C4-2B (cell line): Measurements from ENCODE around the gene SLC2A8.

Source experiments
- H3K27ac ChIP-seq: fragments of 450-650 bp; 2 replicates; pipeline ENCODE4 v1.5.1; 2017
- ZFX ChIP-seq: fragments of 450-650 bp; IDR thresholded peaks from 2 replicates; pipeline ENCODE4 v1.6.1; 2017
- TF ChIP-seq, protein P1 (sequence below): fragments of 450-650 bp; conservative IDR thresholded peaks from 2 replicates; pipeline ENCODE4 v1.5.1; 2017; ENCODE audit warnings: mild to moderate bottlenecking

Gene SLC2A8

DNA sequence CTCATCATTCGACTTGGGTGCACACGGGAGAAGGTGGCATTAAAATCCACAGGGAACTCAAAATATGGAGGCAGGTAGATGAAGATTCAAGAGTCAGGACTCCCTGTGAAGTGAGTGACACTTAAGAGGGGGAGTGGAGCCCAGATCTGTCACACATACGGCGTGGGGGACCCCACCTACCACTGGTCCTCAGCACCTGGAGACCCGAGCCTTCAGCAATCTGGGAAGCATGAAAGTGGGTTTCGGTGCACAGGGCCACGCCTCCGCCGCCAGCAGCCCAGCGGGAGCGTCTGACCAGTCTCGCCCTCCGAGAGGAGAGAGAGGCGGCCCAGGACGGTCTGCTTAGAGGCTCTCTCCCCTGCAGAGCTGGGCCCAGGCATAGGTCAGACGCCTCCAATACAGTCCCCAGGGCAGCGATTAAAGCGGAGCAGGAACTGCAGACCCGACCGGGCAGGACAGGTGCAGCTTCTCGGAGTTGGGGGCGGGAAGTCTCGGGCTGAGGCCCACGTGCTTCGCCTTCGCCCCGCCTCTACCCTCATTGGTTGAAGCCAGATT lies 639 bp upstream of the SLC2A8 start:
- peak overlapping the region; percentile 63 for H3K27ac ChIP-seq
- TF ChIP-seq ZFX = no peak
- TF ChIP-seq, protein P1, sequence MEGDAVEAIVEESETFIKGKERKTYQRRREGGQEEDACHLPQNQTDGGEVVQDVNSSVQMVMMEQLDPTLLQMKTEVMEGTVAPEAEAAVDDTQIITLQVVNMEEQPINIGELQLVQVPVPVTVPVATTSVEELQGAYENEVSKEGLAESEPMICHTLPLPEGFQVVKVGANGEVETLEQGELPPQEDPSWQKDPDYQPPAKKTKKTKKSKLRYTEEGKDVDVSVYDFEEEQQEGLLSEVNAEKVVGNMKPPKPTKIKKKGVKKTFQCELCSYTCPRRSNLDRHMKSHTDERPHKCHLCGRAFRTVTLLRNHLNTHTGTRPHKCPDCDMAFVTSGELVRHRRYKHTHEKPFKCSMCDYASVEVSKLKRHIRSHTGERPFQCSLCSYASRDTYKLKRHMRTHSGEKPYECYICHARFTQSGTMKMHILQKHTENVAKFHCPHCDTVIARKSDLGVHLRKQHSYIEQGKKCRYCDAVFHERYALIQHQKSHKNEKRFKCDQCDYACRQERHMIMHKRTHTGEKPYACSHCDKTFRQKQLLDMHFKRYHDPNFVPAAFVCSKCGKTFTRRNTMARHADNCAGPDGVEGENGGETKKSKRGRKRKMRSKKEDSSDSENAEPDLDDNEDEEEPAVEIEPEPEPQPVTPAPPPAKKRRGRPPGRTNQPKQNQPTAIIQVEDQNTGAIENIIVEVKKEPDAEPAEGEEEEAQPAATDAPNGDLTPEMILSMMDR = no peak

DNA sequence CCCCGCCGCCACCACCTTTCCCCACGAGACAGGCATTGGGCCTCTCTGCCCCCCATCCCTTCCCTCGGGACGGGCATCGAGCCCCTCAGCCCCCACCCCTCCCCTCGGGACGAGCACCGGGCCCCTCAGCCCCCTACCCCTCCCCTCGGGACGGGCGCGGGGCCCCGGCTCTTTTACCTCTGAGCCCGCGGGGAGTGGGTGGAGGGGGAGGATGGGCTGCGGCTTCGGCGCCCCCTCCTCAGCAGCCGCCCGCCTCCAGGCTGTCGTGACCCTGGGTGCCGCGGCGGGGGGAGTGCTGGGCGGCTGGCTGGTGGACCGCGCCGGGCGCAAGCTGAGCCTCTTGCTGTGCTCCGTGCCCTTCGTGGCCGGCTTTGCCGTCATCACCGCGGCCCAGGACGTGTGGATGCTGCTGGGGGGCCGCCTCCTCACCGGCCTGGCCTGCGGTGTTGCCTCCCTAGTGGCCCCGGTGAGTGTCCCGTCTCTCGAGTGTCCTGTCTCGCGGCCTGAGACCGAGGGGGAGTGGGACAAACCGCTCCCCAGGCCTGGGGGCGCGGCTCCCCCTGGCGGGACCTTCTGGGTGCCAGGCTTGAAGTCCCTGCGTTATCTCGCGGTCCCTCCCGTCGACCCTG lies 791 bp downstream of the SLC2A8 start:
- H3K27ac ChIP-seq = peak overlapping the region; percentile 78
- TF ChIP-seq, protein P1 = no peak; the same call in 1 of the 2 replicates
- TF ChIP-seq ZFX = no peak

DNA sequence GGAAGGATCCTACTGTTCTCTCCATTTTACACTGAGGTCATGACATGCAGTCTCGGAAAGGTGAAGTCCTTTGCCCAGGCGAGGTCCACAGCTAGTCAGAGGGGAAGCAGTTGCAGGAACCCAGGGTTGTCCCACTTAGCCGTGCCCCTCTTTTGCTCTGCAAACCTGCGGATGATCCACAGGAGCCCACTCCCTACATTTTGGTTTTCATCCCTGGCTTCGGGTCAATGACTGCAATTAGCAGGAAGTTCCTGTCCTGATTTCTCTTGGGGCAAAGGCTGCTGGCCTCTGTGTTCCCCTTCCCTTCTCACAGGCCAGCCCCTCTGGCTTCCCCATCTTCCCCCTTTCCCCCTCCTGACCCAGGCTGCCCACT lies 1.3 kb downstream of the SLC2A8 start:
- TF ChIP-seq, protein P1 = no peak
- no peak for TF ChIP-seq ZFX
- H3K27ac ChIP-seq = peak overlapping the region; percentile 78

DNA sequence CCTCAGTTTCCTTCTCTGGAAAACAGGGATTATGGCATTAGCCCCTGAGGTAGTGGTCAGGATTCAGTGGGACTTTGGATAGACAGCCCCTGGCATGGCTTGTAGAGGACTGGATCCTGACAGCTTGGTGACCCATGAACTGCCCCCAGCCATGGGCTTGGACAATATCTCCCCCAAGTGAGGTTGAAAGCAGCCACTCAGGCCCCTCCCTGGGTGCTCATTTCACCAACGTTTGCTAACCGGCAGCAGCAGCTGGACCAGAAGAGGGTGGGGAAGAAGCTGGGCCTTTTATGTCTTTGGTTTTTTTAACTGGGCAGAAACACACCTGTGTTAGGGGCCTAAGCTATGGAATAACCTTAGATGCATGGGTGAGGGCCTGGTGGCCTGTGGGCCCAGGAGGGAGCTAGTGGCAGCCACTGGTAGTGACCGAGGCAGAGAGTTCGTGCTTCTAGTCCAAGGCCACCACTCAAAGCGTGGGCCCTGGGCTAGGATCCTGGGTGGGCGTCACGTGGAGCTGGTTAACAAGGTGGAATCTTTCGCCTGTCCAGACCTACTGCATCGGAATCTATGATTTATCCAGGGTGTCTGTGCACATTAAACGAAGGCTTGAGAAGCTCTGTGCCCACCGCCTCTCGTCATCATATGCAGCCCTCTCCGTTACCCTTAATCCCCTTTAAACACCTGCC lies 1.9 kb downstream of the SLC2A8 start:
- no peak for TF ChIP-seq ZFX
- TF ChIP-seq, protein P1 = no peak
- no peak overlapping the region for H3K27ac ChIP-seq

DNA sequence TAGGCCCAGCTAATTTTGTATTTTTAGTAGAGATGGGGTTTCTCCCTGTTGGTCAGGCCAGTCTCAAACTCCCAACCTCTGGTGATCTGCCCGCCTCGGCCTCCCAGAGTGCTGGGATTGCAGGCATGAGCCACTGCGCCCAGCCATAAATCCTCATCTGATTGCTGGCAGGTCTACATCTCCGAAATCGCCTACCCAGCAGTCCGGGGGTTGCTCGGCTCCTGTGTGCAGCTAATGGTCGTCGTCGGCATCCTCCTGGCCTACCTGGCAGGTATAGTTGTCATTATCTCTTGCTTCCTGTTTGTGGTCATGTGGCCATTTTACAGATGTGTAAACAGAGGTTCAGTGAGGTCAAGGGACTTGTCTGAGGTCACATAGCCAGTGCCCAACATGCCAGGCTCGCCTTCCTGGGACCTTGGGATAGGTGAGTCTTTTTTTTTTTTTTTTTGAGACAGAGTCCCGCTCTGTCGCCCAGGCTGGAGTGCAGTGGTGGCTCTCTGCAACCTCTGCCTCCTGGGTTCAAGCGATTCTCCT lies 2.8 kb downstream of the SLC2A8 start:
- no peak overlapping the region for H3K27ac ChIP-seq
- no peak for TF ChIP-seq ZFX
- TF ChIP-seq, protein P1 = no peak

DNA sequence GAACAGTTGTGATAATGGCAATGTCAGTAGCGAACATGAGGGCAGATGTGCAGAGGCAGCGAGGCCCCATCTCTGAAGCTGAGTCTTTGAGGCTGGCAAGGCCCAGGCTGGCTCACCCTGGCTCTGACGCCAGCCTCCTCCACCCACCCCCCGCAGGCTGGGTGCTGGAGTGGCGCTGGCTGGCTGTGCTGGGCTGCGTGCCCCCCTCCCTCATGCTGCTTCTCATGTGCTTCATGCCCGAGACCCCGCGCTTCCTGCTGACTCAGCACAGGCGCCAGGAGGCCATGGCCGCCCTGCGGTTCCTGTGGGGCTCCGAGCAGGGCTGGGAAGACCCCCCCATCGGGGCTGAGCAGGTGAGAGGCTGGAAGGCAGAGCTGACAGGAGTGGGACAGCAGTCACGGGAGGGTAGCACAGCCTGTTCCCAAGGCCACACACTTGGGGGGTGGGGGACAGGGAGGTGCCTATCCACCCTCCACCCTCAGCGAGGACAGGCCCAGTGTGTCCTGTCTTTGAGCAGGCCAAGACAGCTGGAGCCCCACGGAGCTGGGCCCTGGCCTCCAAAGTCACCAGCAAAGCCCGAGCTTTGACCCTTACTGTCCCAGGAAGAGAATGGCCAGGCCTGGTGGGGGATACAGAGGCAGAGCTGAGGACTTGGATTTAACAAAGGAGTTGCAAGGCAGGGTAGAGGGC lies 5.6 kb downstream of the SLC2A8 start:
- TF ChIP-seq, protein P1 = no peak
- H3K27ac ChIP-seq = no peak overlapping the region
